ENCODE measurements around the gene SCAP.
A peak's percentile ranks its signal among the peaks of the same experiment; 100 is the strongest.

SCAP gene

GRCh38 chr3:47420511-47421484, 54.9 kb downstream of the SCAP start:
- H3K79me2 ChIP-seq = peaks cover 11% of the 10 kb centered on the region
- H3K9me3 ChIP-seq (ENCODE audit: control insufficient read depth, low read length) = no peaks in the 10 kb centered on the region
- H2AFZ ChIP-seq = peak overlapping the region; percentile 68
- H3K36me3 ChIP-seq (ENCODE audit: control insufficient read depth, insufficient read depth, low read length) = no peaks in the 10 kb centered on the region
- peak overlapping the region; percentile 45 for H3K27ac ChIP-seq
- no peak overlapping the region for H3K4me2 ChIP-seq (ENCODE audit: low read length)
- H3K9ac ChIP-seq = no peak overlapping the region
- TF ChIP-seq CTCF (IDR thresholded peaks at IDR 0.05) = peak; percentile 93
- no peak overlapping the region for H3K4me3 ChIP-seq (ENCODE audit: low read depth, low read length)
- peaks cover 7% of the 10 kb centered on the region for H3K4me1 ChIP-seq
- H3K27me3 ChIP-seq (ENCODE audit: control insufficient read depth, insufficient read depth, low read length) = no peaks in the 10 kb centered on the region

GRCh38 chr3:47420044-47420430, 55.7 kb downstream of the SCAP start:
- Histone ChIP-seq H3K27me3 (ENCODE audit: control insufficient read depth, insufficient read depth, low read length) (no peaks in the 10 kb centered on the region), H3K4me1 (peaks cover 7% of the 10 kb centered on the region), H3K27ac (no peak overlapping the region), H3K9ac (no peak overlapping the region), H3K4me3 (ENCODE audit: low read depth, low read length) (no peak overlapping the region), H3K36me3 (ENCODE audit: control insufficient read depth, insufficient read depth, low read length) (no peaks in the 10 kb centered on the region), H3K4me2 (ENCODE audit: low read length) (no peak overlapping the region), H3K79me2 (peaks cover 11% of the 10 kb centered on the region), H3K9me3 (ENCODE audit: control insufficient read depth, low read length) (no peaks in the 10 kb centered on the region), H2AFZ (no peak overlapping the region)
- TF ChIP-seq CTCF (IDR thresholded peaks at IDR 0.05) = no peak

- TF ChIP-seq CTCF (IDR thresholded peaks at IDR 0.05) = no peak
- no peaks in the 10 kb centered on the region for H3K9me3 ChIP-seq (ENCODE audit: control insufficient read depth, low read length)
- H3K9ac ChIP-seq = no peak overlapping the region
- no peaks in the 10 kb centered on the region for H3K36me3 ChIP-seq (ENCODE audit: control insufficient read depth, insufficient read depth, low read length)
- H3K79me2 ChIP-seq = peaks cover 10% of the 10 kb centered on the region
- H2AFZ ChIP-seq = no peak overlapping the region
- H3K27me3 ChIP-seq (ENCODE audit: control insufficient read depth, insufficient read depth, low read length) = no peaks in the 10 kb centered on the region
- H3K4me1 ChIP-seq = peaks cover 7% of the 10 kb centered on the region
- H3K27ac ChIP-seq = no peak overlapping the region
- H3K4me2 ChIP-seq (ENCODE audit: low read length) = no peak overlapping the region
- H3K4me3 ChIP-seq (ENCODE audit: low read depth, low read length) = no peak overlapping the region
Measured at GRCh38 chr3:47419083-47420043, 56.4 kb downstream of the SCAP start.

GRCh38 chr3:47418167-47419082, 57.3 kb downstream of the SCAP start:
- Histone ChIP-seq H3K4me2 (ENCODE audit: low read length) (no peak overlapping the region), H3K36me3 (ENCODE audit: control insufficient read depth, insufficient read depth, low read length) (no peaks in the 10 kb centered on the region), H3K27ac (no peak overlapping the region), H2AFZ (no peak overlapping the region), H3K4me3 (ENCODE audit: low read depth, low read length) (no peak overlapping the region), H3K9ac (no peak overlapping the region), H3K9me3 (ENCODE audit: control insufficient read depth, low read length) (no peaks in the 10 kb centered on the region), H3K27me3 (ENCODE audit: control insufficient read depth, insufficient read depth, low read length) (no peaks in the 10 kb centered on the region), H3K4me1 (peaks cover 7% of the 10 kb centered on the region), H3K79me2 (peaks cover 5% of the 10 kb centered on the region)
- no peak for TF ChIP-seq CTCF (IDR thresholded peaks at IDR 0.05)
